ENCODE results near the gene SORBS1. TPM values are rescaled to one million over a fixed set of nuclear protein-coding genes. Genes with fewer than 3 reads are reported as not detected.

SORBS1 gene
- total and polyA plus RNA-seq, 9 of the 15 experiments (the other 6 are each of a cell fraction or from before 2014, with no cell fraction given): 2.0 to 13.3 (median 6.5) TPM

GRCh38 chr10:95356190-95356955 is 204.8 kb downstream of the SORBS1 start:
- DNase-seq (ENCODE audit: extremely low read depth in 1 of 4, low spot score in 3 of 4) (no peak), ATAC-seq (no peak), FAIRE-seq (no peak)
- in situ Hi-C loops (cut with MboI): no loop called here
- Histone ChIP-seq H4K20me1 (replicated peaks; ENCODE audit: control insufficient read depth, insufficient read depth, low read length) (no peaks in the 10 kb centered on the region), H3K79me2 (ENCODE audit: control insufficient read depth, insufficient read depth, low read length) (no peaks in the 10 kb centered on the region), H3K9me3 (replicated peaks; ENCODE audit: control insufficient read depth, insufficient read depth, low read depth, low read length) (no peaks in the 10 kb centered on the region), H2AFZ (ENCODE audit: low read depth, low read length) (no peak overlapping the region), H3K4me3 (no peak overlapping the region), H3K27me3 (ENCODE audit: control insufficient read depth in 2 of 2, insufficient read depth in 2 of 2, low read length in 2 of 2) (no peaks in the 10 kb centered on the region), H3K4me2 (ENCODE audit: insufficient read depth, low read length) (no peak overlapping the region), H3K9ac (ENCODE audit: insufficient read depth in 1 of 2, low read depth in 2 of 2, low read length in 2 of 2) (no peak overlapping the region), H3K27ac (ENCODE audit: extremely low read depth, low read depth, low read length) (no peak overlapping the region), H3K9me1 (ENCODE audit: control insufficient read depth, insufficient read depth, low read length) (no peaks in the 10 kb centered on the region), H3K36me3 (ENCODE audit: control insufficient read depth, insufficient read depth, low read length) (no peaks in the 10 kb centered on the region), H3K4me1 (replicated peaks in 1 of 2; ENCODE audit: control insufficient read depth in 2 of 2, insufficient read depth in 2 of 2, low read length in 2 of 2) (peaks cover 0 to 6% of the 10 kb centered on the region in 2 experiments; a peak in 3 of 5 replicates)
- 66% methylated on average over 14 of the region's 23 CpGs for WGBS (ENCODE audit: insufficient coverage, low coverage, missing lambda C conversion rate)
- BruUV-seq (replicated peaks): no TSS peak
- ChIA-PET CTCF (ENCODE audit: low intra/inter-chr PET ratio) (no interaction called here), POLR2A (interaction anchor here (0.5 kb wide), 1 partner anchor 49 kb away, joined by 3 read pairs; no protein-coding TSS in a partner anchor)
- intact Hi-C loops (cut with micrococcal nuclease): no loop called here
- TF ChIP-seq FOXA3 (CRISPR knock-in tag; conservative IDR thresholded peaks at IDR 0.05 in 1 of 2, IDR thresholded peaks at IDR 0.05 in 1 of 2) (no peak), PATZ1 (CRISPR knock-in tag; IDR thresholded peaks at IDR 0.05; ENCODE audit: borderline replicate concordance) (no peak), IRF9 (tag; IDR thresholded peaks at IDR 0.05) (no peak), GABPB2 (CRISPR knock-in tag; conservative IDR thresholded peaks at IDR 0.05) (no peak), ZNF140 (CRISPR knock-in tag; IDR thresholded peaks at IDR 0.05) (no peak), HNRNPK (IDR thresholded peaks at IDR 0.05; ENCODE audit: low read depth, low read length, poor library complexity, severe bottlenecking) (no peak), NEUROD1 (IDR thresholded peaks at IDR 0.05; ENCODE audit: borderline replicate concordance, low read depth, low read length, partially characterized antibody) (no peak), NRF1 (conservative IDR thresholded peaks at IDR 0.05 in 1 of 2, IDR thresholded peaks at IDR 0.05 in 1 of 2) (no peak), HIVEP1 (CRISPR knock-in tag; IDR thresholded peaks at IDR 0.05) (no peak), ERF (CRISPR knock-in tag; IDR thresholded peaks at IDR 0.05) (no peak), GTF2A2 (tag; IDR thresholded peaks at IDR 0.05) (no peak), ZNF445 (CRISPR knock-in tag; IDR thresholded peaks at IDR 0.05; ENCODE audit: low read depth) (no peak), PHF21A (IDR thresholded peaks at IDR 0.05; ENCODE audit: borderline replicate concordance, low read depth) (no peak), SRSF7 (optimal IDR thresholded peaks at IDR 0.05; ENCODE audit: low read depth, low read length) (no peak), DEAF1 (CRISPR knock-in tag; IDR thresholded peaks at IDR 0.05) (no peak), TFE3 (CRISPR knock-in tag; IDR thresholded peaks at IDR 0.05) (no peak)
